ENCODE data around the gene C1orf210.

DNA sequence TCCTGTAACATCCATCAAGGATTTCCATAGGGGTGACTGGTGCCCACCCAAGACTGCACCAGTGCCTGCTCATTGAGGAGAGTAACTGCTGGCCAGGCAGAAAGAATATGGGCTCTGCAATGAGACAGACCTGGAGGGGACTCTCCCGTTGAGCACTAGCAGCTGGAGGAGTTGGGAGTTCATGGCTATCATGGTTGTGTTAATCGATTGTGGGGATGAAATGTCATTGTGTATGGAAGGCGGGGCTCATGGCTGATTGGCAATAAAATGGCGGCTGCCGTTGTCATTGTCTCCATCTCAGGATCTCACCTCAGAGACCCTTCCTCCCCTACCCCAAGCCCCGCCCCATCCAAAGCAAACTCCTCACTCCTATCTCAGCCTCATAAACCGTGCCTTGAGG, 11.7 kb downstream of the C1orf210 start:
- TF ChIP-seq CTCF (IDR thresholded peaks at IDR 0.05) (no peak), POLR2A (IDR thresholded peaks at IDR 0.05) (no peak)
